ENCODE measurements around the gene SOX6.
A peak's percentile ranks its signal among the peaks of the same experiment; 100 is the strongest.
"Not testable (repeated sequence)": the region's sequence is repeated elsewhere in the genome, so short reads cannot be mapped to it uniquely, and the experiment has no call there.

The SOX6 gene

GRCh38 chr11:16036218-16036617 lies 320.1 kb downstream of the SOX6 start:
- no peaks in the 10 kb centered on the region for H3K9me3 ChIP-seq

GRCh38 chr11:16034074-16034473 lies 322.3 kb downstream of the SOX6 start:
- Histone ChIP-seq H3K4me1 (ENCODE audit: control insufficient read depth in 1 of 2, insufficient read depth in 1 of 2, low read depth in 1 of 2, low read length in 1 of 2) (peaks cover 62 to 74% of the 10 kb centered on the region in 2 experiments), H3K4me3 (ENCODE audit: low read depth in 1 of 2, low read length in 1 of 2) (no peak overlapping the region), H3K9me3 (no peaks in the 10 kb centered on the region), H3K36me3 (no peaks in the 10 kb centered on the region), H3K27me3 (no peaks in the 10 kb centered on the region), H3K27ac (peak overlapping the region; percentile 26)
- TF ChIP-seq CTCF (IDR thresholded peaks at IDR 0.05) = no peak

More at GRCh38 chr11:16036218-16036617, 320.1 kb downstream of the SOX6 start:
- H3K4me3 ChIP-seq (ENCODE audit: low read depth in 1 of 2, low read length in 1 of 2) = no peak overlapping the region
- H3K36me3 ChIP-seq = no peaks in the 10 kb centered on the region
- H3K27me3 ChIP-seq = no peaks in the 10 kb centered on the region
- peak overlapping the region; percentile 45 for H3K27ac ChIP-seq
- H3K4me1 ChIP-seq (ENCODE audit: control insufficient read depth in 1 of 2, insufficient read depth in 1 of 2, low read depth in 1 of 2, low read length in 1 of 2) = peaks cover 77 to 89% of the 10 kb centered on the region in 2 experiments
- TF ChIP-seq CTCF (IDR thresholded peaks at IDR 0.05) = no peak

- Histone ChIP-seq H3K4me1 (ENCODE audit: control insufficient read depth in 1 of 2, insufficient read depth in 1 of 2, low read depth in 1 of 2, low read length in 1 of 2) (peaks cover 51 to 63% of the 10 kb centered on the region in 2 experiments), H3K9me3 (no peaks in the 10 kb centered on the region), H3K36me3 (no peaks in the 10 kb centered on the region), H3K4me3 (ENCODE audit: low read depth in 1 of 2, low read length in 1 of 2) (no peak overlapping the region), H3K27ac (no peak overlapping the region), H3K27me3 (no peaks in the 10 kb centered on the region)
- no peak for TF ChIP-seq CTCF (IDR thresholded peaks at IDR 0.05)
These were observed 323.4 kb downstream of the SOX6 start for GRCh38 chr11:16032974-16033373.

GRCh38 chr11:16031210-16031609 lies 325.1 kb downstream of the SOX6 start:
- Histone ChIP-seq H3K36me3 (no peaks in the 10 kb centered on the region), H3K4me3 (ENCODE audit: low read depth in 1 of 2, low read length in 1 of 2) (no peak overlapping the region), H3K27ac (peak overlapping the region; percentile 42), H3K4me1 (ENCODE audit: control insufficient read depth in 1 of 2, insufficient read depth in 1 of 2, low read depth in 1 of 2, low read length in 1 of 2) (peaks cover 34 to 46% of the 10 kb centered on the region in 2 experiments), H3K9me3 (no peaks in the 10 kb centered on the region), H3K27me3 (no peaks in the 10 kb centered on the region)
- TF ChIP-seq CTCF (IDR thresholded peaks at IDR 0.05) = no peak

- H3K4me3 ChIP-seq (ENCODE audit: low read depth in 1 of 2, low read length in 1 of 2) = no peak overlapping the region
- H3K27ac ChIP-seq = no peak overlapping the region
- H3K27me3 ChIP-seq = no peaks in the 10 kb centered on the region
- no peaks in the 10 kb centered on the region for H3K9me3 ChIP-seq
- no peak for TF ChIP-seq CTCF (IDR thresholded peaks at IDR 0.05)
- no peaks in the 10 kb centered on the region for H3K36me3 ChIP-seq
- peaks cover 29 to 41% of the 10 kb centered on the region in 2 experiments for H3K4me1 ChIP-seq (ENCODE audit: control insufficient read depth in 1 of 2, insufficient read depth in 1 of 2, low read depth in 1 of 2, low read length in 1 of 2)
These were observed 325.7 kb downstream of the SOX6 start for GRCh38 chr11:16030664-16031063.

GRCh38 chr11:16029151-16029550 lies 327.2 kb downstream of the SOX6 start:
- peaks cover 17 to 28% of the 10 kb centered on the region in 2 experiments for H3K4me1 ChIP-seq (ENCODE audit: control insufficient read depth in 1 of 2, insufficient read depth in 1 of 2, low read depth in 1 of 2, low read length in 1 of 2)
- H3K36me3 ChIP-seq, H3K27me3 ChIP-seq: not testable (repeated sequence)

More at GRCh38 chr11:16029151-16029550, 327.2 kb downstream of the SOX6 start:
- not testable (repeated sequence) for H3K9me3 ChIP-seq; H3K4me3 ChIP-seq (ENCODE audit: low read depth in 1 of 2, low read length in 1 of 2); H3K27ac ChIP-seq
